HL-60 (cell line): ENCODE measurements around the gene IMMP2L.

Experiments used
- DNase-seq, 2 experiments: peaks; one replicate each; pipeline ENCODE4 v3.0.0-alpha.2; 2010 to 2020; ENCODE audit warnings: low read depth in 1 of 2, low spot score in 1 of 2
- H3K27ac ChIP-seq: fragments of 250-450 bp; sonication (Bioruptor Pico); replicated peaks from 2 replicates; pipeline ENCODE4 v1.5.1; 2020; ENCODE audit warnings: mild to moderate bottlenecking, moderate library complexity
- H3K27me3 ChIP-seq: fragments of 250-450 bp; sonication (Bioruptor Pico); 2 replicates; pipeline ENCODE4 v1.5.1; 2021; ENCODE audit warnings: mild to moderate bottlenecking, moderate library complexity; ENCODE audit not compliant: insufficient read depth, poor library complexity, severe bottlenecking
- H3K4me3 ChIP-seq: replicated peaks from 2 replicates; pipeline ENCODE4 v1.5.1; 2011; ENCODE audit warnings: mild to moderate bottlenecking, control low read depth, low read length; ENCODE audit not compliant: insufficient read depth
- GABPA ChIP-seq: IDR thresholded peaks from 2 replicates; pipeline ENCODE4 v1.6.1; 2012; ENCODE audit warnings: low read depth
- POLR2AphosphoS5 ChIP-seq: IDR thresholded peaks from 2 replicates; pipeline ENCODE4 v1.6.1; 2012; ENCODE audit warnings: low read depth
- SPI1 ChIP-seq: IDR thresholded peaks from 2 replicates; pipeline ENCODE4 v1.6.1; 2012; ENCODE audit warnings: low read depth, mild to moderate bottlenecking, borderline replicate concordance
- TF ChIP-seq, protein P1 (sequence below): IDR thresholded peaks from 2 replicates; pipeline ENCODE4 v1.6.1; 2012; ENCODE audit warnings: low read depth; ENCODE audit not compliant: insufficient replicate concordance
- TF ChIP-seq, protein P2 (sequence below): IDR thresholded peaks from one replicate; pipeline ENCODE4 v1.5.1; 2011; ENCODE audit warnings: low read length, control low read depth, inconsistent platforms; ENCODE audit not compliant: insufficient read depth

Gene IMMP2L

DNA sequence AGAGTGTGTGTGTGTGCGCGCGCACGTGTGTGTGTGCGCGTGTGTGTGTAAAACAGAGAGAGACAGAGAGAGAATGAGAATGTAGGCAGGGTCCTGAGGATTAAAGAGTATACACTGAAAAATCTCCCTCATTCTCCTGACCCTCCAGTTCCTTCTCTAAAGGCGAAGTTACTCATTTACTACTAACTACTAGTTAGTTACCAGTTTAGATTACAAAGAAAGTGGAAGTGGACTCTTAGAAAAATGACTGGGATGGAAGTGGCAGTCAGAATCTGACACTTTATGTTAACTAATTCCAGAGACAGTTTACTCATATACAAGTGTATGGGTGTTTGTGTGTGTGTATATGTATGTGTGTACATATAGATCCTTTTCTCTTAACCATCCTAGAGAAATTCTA, 617.8 kb downstream of the IMMP2L start:
- Histone ChIP-seq H3K27ac (no peak overlapping the region), H3K4me3 (no peak overlapping the region), H3K27me3 (no peaks in the 10 kb centered on the region)
- DNase-seq, result no peak
- TF ChIP-seq POLR2AphosphoS5 (no peak), SPI1 (no peak), GABPA (no peak)
- TF ChIP-seq, protein P1, sequence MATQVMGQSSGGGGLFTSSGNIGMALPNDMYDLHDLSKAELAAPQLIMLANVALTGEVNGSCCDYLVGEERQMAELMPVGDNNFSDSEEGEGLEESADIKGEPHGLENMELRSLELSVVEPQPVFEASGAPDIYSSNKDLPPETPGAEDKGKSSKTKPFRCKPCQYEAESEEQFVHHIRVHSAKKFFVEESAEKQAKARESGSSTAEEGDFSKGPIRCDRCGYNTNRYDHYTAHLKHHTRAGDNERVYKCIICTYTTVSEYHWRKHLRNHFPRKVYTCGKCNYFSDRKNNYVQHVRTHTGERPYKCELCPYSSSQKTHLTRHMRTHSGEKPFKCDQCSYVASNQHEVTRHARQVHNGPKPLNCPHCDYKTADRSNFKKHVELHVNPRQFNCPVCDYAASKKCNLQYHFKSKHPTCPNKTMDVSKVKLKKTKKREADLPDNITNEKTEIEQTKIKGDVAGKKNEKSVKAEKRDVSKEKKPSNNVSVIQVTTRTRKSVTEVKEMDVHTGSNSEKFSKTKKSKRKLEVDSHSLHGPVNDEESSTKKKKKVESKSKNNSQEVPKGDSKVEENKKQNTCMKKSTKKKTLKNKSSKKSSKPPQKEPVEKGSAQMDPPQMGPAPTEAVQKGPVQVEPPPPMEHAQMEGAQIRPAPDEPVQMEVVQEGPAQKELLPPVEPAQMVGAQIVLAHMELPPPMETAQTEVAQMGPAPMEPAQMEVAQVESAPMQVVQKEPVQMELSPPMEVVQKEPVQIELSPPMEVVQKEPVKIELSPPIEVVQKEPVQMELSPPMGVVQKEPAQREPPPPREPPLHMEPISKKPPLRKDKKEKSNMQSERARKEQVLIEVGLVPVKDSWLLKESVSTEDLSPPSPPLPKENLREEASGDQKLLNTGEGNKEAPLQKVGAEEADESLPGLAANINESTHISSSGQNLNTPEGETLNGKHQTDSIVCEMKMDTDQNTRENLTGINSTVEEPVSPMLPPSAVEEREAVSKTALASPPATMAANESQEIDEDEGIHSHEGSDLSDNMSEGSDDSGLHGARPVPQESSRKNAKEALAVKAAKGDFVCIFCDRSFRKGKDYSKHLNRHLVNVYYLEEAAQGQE, result no peak
- TF ChIP-seq, protein P2, sequence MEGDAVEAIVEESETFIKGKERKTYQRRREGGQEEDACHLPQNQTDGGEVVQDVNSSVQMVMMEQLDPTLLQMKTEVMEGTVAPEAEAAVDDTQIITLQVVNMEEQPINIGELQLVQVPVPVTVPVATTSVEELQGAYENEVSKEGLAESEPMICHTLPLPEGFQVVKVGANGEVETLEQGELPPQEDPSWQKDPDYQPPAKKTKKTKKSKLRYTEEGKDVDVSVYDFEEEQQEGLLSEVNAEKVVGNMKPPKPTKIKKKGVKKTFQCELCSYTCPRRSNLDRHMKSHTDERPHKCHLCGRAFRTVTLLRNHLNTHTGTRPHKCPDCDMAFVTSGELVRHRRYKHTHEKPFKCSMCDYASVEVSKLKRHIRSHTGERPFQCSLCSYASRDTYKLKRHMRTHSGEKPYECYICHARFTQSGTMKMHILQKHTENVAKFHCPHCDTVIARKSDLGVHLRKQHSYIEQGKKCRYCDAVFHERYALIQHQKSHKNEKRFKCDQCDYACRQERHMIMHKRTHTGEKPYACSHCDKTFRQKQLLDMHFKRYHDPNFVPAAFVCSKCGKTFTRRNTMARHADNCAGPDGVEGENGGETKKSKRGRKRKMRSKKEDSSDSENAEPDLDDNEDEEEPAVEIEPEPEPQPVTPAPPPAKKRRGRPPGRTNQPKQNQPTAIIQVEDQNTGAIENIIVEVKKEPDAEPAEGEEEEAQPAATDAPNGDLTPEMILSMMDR, result no peak

DNA sequence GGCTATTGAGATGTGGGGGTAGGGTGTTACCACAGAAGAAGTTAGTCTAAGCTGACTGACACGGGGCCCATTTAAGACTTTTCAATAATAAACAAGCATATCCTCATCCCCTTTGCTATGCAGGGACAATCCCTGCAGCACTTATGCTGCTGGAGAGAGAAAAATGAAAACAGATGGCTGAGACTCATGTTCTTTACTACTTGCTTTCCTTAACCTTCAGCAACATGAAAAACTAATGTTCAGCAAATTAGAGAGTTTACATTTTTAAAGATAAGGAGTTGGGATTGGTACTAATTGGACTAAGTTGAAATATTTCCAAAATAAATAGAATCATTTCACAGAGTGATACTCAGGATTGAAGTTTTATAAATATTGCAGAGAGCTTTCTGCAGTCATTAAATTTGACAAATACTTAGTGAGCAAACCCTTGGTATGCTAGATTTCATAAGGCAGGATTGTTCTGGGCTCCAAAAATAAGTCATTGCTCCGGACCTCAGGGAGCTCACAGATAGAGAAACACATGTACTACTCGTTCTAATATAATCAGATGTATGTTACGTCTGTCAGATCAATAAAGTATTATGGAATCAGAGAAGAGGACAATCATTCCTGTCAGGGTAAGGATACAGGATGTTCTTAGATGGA, 618.5 kb downstream of the IMMP2L start:
- Histone ChIP-seq H3K27ac (no peak overlapping the region), H3K4me3 (no peak overlapping the region), H3K27me3 (no peaks in the 10 kb centered on the region)
- no peak for TF ChIP-seq SPI1
- TF ChIP-seq, protein P2, result no peak
- no peak for TF ChIP-seq POLR2AphosphoS5
- TF ChIP-seq, protein P1, result no peak
- TF ChIP-seq GABPA, result no peak
- no peak for DNase-seq

DNA sequence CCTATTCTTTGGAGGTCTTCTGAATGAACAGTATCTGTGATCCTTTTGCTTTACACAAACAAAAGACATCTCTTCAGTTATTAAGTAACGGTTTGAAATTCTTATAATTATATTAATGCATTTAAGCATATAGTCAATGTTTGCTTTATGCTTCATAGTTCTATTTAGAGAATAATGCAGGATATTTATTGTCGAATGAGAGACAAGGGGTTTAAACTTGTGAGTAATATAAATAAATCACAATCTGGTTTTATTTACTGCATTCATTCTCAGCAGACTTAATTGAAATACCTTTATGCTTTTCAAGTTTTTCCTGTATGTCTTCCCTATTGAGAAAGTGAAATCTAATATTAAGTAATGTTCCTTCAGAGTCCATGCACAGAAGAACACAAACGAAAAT, 620.9 kb downstream of the IMMP2L start:
- Histone ChIP-seq H3K4me3 (no peak overlapping the region), H3K27me3 (no peaks in the 10 kb centered on the region), H3K27ac (no peak overlapping the region)
- DNase-seq, result no peak
- TF ChIP-seq GABPA (no peak), POLR2AphosphoS5 (no peak)
- TF ChIP-seq, protein P2, result no peak

DNA sequence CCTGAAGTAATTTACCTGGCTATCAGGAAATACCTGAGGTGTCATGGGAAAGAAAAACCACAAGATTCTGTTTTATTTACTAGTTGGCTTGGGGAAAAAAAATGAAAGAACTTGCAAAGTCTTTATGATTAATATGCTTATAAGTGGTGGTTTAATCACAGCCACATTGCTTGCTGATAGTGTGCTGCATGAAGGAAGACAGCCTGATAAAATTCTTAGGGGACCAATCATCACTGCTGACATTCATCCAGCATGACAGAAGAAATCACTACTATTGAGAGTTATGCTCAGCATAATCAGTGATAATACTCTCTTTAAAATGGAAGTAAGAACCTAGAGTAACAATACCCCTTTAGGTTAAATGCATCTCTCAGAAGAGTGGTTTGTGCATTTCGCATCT, 621.5 kb downstream of the IMMP2L start:
- TF ChIP-seq, protein P1, result no peak
- TF ChIP-seq, protein P2, result no peak
- TF ChIP-seq SPI1, result no peak
- no peak for TF ChIP-seq GABPA
- TF ChIP-seq POLR2AphosphoS5, result no peak
- Histone ChIP-seq H3K4me3 (no peak overlapping the region), H3K27ac (no peak overlapping the region), H3K27me3 (no peaks in the 10 kb centered on the region)
- DNase-seq, result no peak
